Measurements from ENCODE around the gene TRPM6.
"Not testable (repeated sequence)": the region's sequence is repeated elsewhere in the genome, so short reads cannot be mapped to it uniquely, and the experiment has no call there.

The TRPM6 gene

GRCh38 chr9:74859786-74860185 is 27.9 kb downstream of the TRPM6 start:
- DNase-seq (ENCODE audit: low spot score): no peak

GRCh38 chr9:74858751-74859414 is 28.8 kb downstream of the TRPM6 start:
- no peak for DNase-seq (ENCODE audit: low spot score)

GRCh38 chr9:74856989-74857388 is 30.7 kb downstream of the TRPM6 start:
- no peak for DNase-seq (ENCODE audit: low spot score)

GRCh38 chr9:74855072-74855471 is 32.6 kb downstream of the TRPM6 start:
- no peak for DNase-seq (ENCODE audit: low spot score)

- DNase-seq (ENCODE audit: low spot score): not testable (repeated sequence)
These were observed 34.7 kb downstream of the TRPM6 start for GRCh38 chr9:74853024-74853423.

- no peak for DNase-seq (ENCODE audit: low spot score)
These were observed 39.6 kb downstream of the TRPM6 start for GRCh38 chr9:74848153-74848525.

GRCh38 chr9:74847478-74848152 is 40.1 kb downstream of the TRPM6 start:
- DNase-seq (ENCODE audit: low spot score): no peak

- DNase-seq (ENCODE audit: low spot score): no peak
These were observed 41.0 kb downstream of the TRPM6 start for GRCh38 chr9:74846766-74847165.

GRCh38 chr9:74838351-74838750 is 49.4 kb downstream of the TRPM6 start:
- DNase-seq (ENCODE audit: low spot score): no peak

GRCh38 chr9:74824654-74825053 is 63.1 kb downstream of the TRPM6 start:
- no peak for DNase-seq (ENCODE audit: low spot score)

GRCh38 chr9:74821636-74822035 is 66.1 kb downstream of the TRPM6 start:
- no peak for DNase-seq (ENCODE audit: low spot score)

- DNase-seq (ENCODE audit: low spot score): no peak
These were observed 69.9 kb downstream of the TRPM6 start for GRCh38 chr9:74817816-74818215.

- DNase-seq (ENCODE audit: low spot score): no peak
These were observed 70.4 kb downstream of the TRPM6 start for GRCh38 chr9:74817281-74817810.

- DNase-seq (ENCODE audit: low spot score): no peak
These were observed 77.5 kb downstream of the TRPM6 start for GRCh38 chr9:74810200-74810599.

GRCh38 chr9:74804018-74804385 is 83.7 kb downstream of the TRPM6 start:
- no peak for DNase-seq (ENCODE audit: low spot score)

GRCh38 chr9:74803376-74804017 is 84.2 kb downstream of the TRPM6 start:
- DNase-seq (ENCODE audit: low spot score): no peak

GRCh38 chr9:74800226-74800625 is 87.5 kb downstream of the TRPM6 start:
- DNase-seq (ENCODE audit: low spot score): no peak

- DNase-seq (ENCODE audit: low spot score): no peak
These were observed 91.9 kb downstream of the TRPM6 start for GRCh38 chr9:74795803-74796202.

- no peak for DNase-seq (ENCODE audit: low spot score)
These were observed 92.6 kb downstream of the TRPM6 start for GRCh38 chr9:74795081-74795480.

- no peak for DNase-seq (ENCODE audit: low spot score)
These were observed 103.2 kb downstream of the TRPM6 start for GRCh38 chr9:74784506-74784905.

GRCh38 chr9:74783408-74783807 is 104.3 kb downstream of the TRPM6 start:
- no peak for DNase-seq (ENCODE audit: low spot score)

- peak; percentile 82 for DNase-seq (ENCODE audit: low spot score)
These were observed 110.4 kb downstream of the TRPM6 start for GRCh38 chr9:74777136-74777879.

GRCh38 chr9:74775396-74775795 is 112.3 kb downstream of the TRPM6 start:
- no peak for DNase-seq (ENCODE audit: low spot score)

Data from NAMALWA (cell line).